Kidney (tissue), 14 donors: ENCODE measurements around the gene HPX. TPM values are rescaled to one million over a fixed set of nuclear protein-coding genes. Genes with fewer than 3 reads are reported as not detected.

Experiments used
- DNase-seq, 5 donors: peaks; one replicate each; pipeline ENCODE4 v3.0.0-alpha.2; 2013 to 2020
- FAIRE-seq: peaks from 2 replicates; lab custom pipeline; 2012; peaks lifted over from hg19 to GRCh38; lab: Jason Lieb, UNC
- H3K27ac ChIP-seq, 2 donors: one replicate each; pipeline ENCODE4 v1.7.0; 2013; ENCODE audit warnings: low read depth in 2 of 2, low read length in 2 of 2, inconsistent platforms in 1 of 2
- H3K27me3 ChIP-seq: one replicate; pipeline ENCODE4 v1.7.1; 2013; ENCODE audit warnings: low read length, inconsistent platforms; ENCODE audit not compliant: control insufficient read depth, insufficient read depth
- H3K36me3 ChIP-seq, 3 donors: one replicate each; pipeline versions ENCODE4 v1.7.0 to v1.7.1; 2013; ENCODE audit warnings: low read length in 3 of 3, control low read depth in 1 of 3, inconsistent platforms in 1 of 3; ENCODE audit not compliant: insufficient read depth in 3 of 3, control insufficient read depth in 2 of 3
- H3K4me1 ChIP-seq, 3 donors: one replicate each; pipeline versions ENCODE4 v1.7.0 to v1.7.1; 2013; ENCODE audit warnings: low read length in 3 of 3, inconsistent platforms in 1 of 3, low read depth in 1 of 3; ENCODE audit not compliant: control insufficient read depth in 2 of 3, insufficient read depth in 2 of 3
- H3K4me3 ChIP-seq, 3 donors: one replicate each; pipeline versions ENCODE4 v1.7.0 to v1.8.1; 2013; ENCODE audit warnings: low read length in 3 of 3, control low read depth in 1 of 3, inconsistent platforms in 1 of 3
- H3K9ac ChIP-seq, 3 donors: one replicate each; pipeline versions ENCODE4 v1.7.0 to v1.7.1; 2013; ENCODE audit warnings: low read length in 3 of 3, control low read depth in 1 of 3, inconsistent platforms in 1 of 3
- H3K9me3 ChIP-seq, 3 donors: one replicate each; pipeline versions ENCODE4 v1.7.0 to v1.7.1; 2013; ENCODE audit warnings: low read length in 3 of 3, control low read depth in 1 of 3, inconsistent platforms in 1 of 3; ENCODE audit not compliant: control insufficient read depth in 2 of 3, insufficient read depth in 1 of 3
- CTCF ChIP-seq: IDR thresholded peaks from 3 replicates; pipeline ENCODE4 v1.5.1; 2012; ENCODE audit warnings: mild to moderate bottlenecking, moderate library complexity, borderline replicate concordance; ENCODE audit not compliant: insufficient read depth; ENCODE audit errors: extremely low read depth
- intact Hi-C: fragments of 100-400 bp; cut with DNase I; formaldehyde crosslinking; loops from one replicate; pipeline ENCODE4 v1.11.1; 2022
- polyA plus RNA-seq: library from polyadenylated mRNA; stranded (reverse); fragments of 350-450 nt; fragmentation: Illumina TruSeq; extraction: RNeasy Lipid Tissue Mini Kit (QIAGEN cat#74804); gene quantifications from one replicate; pipeline ENCODE4 v1.2.3, GENCODE V29; 2014; ENCODE audit warnings: low read depth, low replicate concordance; ENCODE audit not compliant: insufficient read depth
- total RNA-seq: library from RNA; stranded (reverse); fragmentation: NEBNext Ultra II Directional; extraction: Animal tissue kit (Norgen Biotek cat#: 25700); gene quantifications from one replicate; pipeline ENCODE4 v1.2.1, GENCODE V29; 2021
- donor health status: control.
- donor health status: control.
- donor health status: control.
- donor health status: control.
- donor health status: control.
- donor health status: DM: yes; HTN: yes; CAD: no.
- donor health status: Normal renal cell carcinoma (clear cell type).

The HPX gene
- total and polyA plus RNA-seq, 2 donors from 2014 or later, result 0.88 to 1.3 TPM

DNA sequence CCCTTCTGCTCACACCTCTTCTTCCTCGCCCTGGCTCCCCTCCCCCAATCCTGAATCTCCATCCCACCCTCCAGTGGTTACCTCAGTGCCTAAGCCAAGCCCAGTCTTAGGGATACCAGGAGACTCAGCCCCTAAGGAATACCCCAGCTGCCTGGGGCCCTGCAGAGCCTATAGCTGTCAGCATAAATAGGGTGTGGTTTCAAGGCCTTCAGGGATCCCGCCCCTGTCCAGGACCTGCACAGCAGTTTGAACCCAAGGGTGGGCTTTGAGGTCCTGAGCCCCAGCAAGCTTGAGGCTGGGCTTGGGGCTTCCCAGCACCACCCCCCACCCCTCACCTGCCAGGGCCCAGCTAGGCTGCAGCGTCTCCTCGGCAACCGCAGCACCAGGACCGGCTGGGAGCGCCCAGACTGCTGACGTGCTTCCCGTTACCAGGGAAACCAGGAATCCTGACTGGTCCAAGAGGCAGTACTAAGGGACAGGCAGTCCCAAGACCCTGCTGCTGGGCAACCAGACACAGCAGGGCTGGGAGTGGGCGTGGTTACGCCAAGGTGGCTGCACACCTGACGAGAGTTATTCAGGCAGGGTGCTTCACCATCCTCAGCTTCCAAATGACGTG, 35.6 kb downstream of the HPX start:
- H3K36me3 ChIP-seq, result peaks cover 0 to 17% (median under 1%) of the 10 kb centered on the region in 3 donors
- no peaks in the 10 kb centered on the region for H3K27me3 ChIP-seq
- intact Hi-C loops, result no loop called here
- no peak overlapping the region for H3K27ac ChIP-seq
- DNase-seq (peak; percentile 80 to 92 (median 85)), FAIRE-seq (no peak)
- H3K9me3 ChIP-seq, result no peaks in the 10 kb centered on the region
- no peak overlapping the region for H3K4me3 ChIP-seq
- TF ChIP-seq CTCF, result no peak
- no peak overlapping the region for H3K9ac ChIP-seq
- peaks cover 0 to 17% (median 9%) of the 10 kb centered on the region in 3 donors for H3K4me1 ChIP-seq

DNA sequence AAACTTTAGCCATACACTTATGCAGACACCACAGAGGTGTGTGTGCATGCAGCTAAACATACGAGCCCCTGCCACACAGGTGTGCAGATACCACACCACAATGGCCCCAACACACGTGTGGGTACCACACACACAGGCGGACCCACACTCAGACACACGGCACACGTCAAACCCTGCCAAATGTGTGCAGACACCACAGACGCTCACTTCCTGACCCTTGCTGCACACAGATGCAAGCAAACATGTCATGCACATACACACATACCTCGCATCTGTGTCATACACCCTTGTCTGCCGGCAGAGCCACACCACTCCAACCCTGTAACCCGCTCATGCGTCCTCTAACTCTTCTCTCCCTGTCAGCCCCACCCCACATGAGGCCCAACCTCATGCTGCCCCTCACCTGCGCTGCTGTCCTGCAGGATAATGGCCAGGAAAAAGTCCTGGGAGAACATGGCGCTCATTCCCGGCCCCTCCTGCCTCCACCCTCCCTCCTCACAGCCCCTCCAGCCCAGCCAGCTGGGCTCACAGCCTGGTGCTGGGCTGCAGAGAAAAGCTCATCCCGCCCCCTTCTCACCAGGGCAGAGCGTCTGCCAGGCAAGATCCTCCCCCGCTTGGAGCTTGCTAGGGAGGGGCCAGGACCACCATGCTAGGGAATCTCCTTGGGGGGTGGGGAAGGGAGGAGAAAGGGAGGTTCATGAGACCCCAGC, 36.3 kb downstream of the HPX start:
- TF ChIP-seq CTCF, result no peak
- H3K27ac ChIP-seq, result no peak overlapping the region
- peaks cover 0 to 17% (median 9%) of the 10 kb centered on the region in 3 donors for H3K4me1 ChIP-seq
- DNase-seq, result peak in 3 of 5 donors; percentile 25 to 70 (median 43)
- peaks cover 0 to 15% (median 0%) of the 10 kb centered on the region in 3 donors for H3K36me3 ChIP-seq
- H3K9ac ChIP-seq, result no peak overlapping the region
- H3K4me3 ChIP-seq, result no peak overlapping the region
- no peaks in the 10 kb centered on the region for H3K27me3 ChIP-seq
- no peaks in the 10 kb centered on the region for H3K9me3 ChIP-seq
- FAIRE-seq, result no peak
- intact Hi-C loops, result no loop called here

DNA sequence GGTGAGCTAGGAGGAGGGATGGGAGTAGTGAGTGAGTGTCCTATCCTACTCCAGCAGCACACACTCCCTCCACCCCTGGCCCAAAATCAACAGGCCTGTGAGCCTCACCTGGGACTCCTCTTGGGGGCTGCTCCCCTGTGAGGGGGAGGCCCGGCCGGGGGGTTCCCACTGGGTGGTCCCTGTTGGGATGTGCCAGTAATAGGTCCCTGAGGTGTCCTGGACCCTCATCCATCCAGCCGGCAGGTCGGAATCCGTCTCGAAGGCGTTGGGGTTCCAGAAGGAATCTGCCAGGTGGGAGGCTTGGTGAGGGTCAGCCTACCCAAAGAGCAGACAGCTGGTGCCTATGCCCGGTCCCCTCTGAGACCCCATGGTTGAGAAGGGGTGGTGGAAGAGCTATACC, 37.2 kb downstream of the HPX start:
- DNase-seq, result peak in 1 of 5 donors; percentile 71
- Histone ChIP-seq H3K4me3 (no peak overlapping the region), H3K27me3 (no peaks in the 10 kb centered on the region), H3K4me1 (peaks cover 0 to 17% (median 9%) of the 10 kb centered on the region in 3 donors), H3K27ac (no peak overlapping the region), H3K36me3 (peaks cover 0 to 15% (median 2%) of the 10 kb centered on the region in 3 donors), H3K9me3 (no peaks in the 10 kb centered on the region), H3K9ac (no peak overlapping the region)
- intact Hi-C loops, result no loop called here
- no peak for FAIRE-seq
- TF ChIP-seq CTCF, result no peak
